ENCODE data around the gene OBSCN. TPM values are rescaled to one million over a fixed set of nuclear protein-coding genes. Genes with fewer than 3 reads are reported as not detected.
A peak's percentile ranks its signal among the peaks of the same experiment; 100 is the strongest.

The OBSCN gene
- total RNA-seq, 1 experiment from 2014 or later: 29.1 TPM

- ChIA-PET POLR2A (ENCODE audit: unreplicated experiment) (no interaction called here), CTCF (no interaction called here)
- peak; percentile 46 for DNase-seq
- no peak overlapping the region for H3K27ac ChIP-seq (ENCODE audit: low read length)
- TF ChIP-seq EZH2phosphoT487 (IDR thresholded peaks at IDR 0.05; ENCODE audit: borderline replicate concordance, low read length) (no peak), CTCF (conservative IDR thresholded peaks at IDR 0.05; ENCODE audit: low read depth, low read length) (no peak), EZH2 (IDR thresholded peaks at IDR 0.05; ENCODE audit: low read length, unreplicated experiment) (no peak)
- no peaks in the 10 kb centered on the region; the same call in 1 of the 2 replicates for H3K4me1 ChIP-seq (ENCODE audit: insufficient read depth, low read length)
- no peak overlapping the region for H3K9ac ChIP-seq (ENCODE audit: low read length)
- no peak overlapping the region for H3K4me3 ChIP-seq (ENCODE audit: low read length)
- H3K27me3 ChIP-seq (ENCODE audit: low read length): no peaks in the 10 kb centered on the region
- no peaks in the 10 kb centered on the region for H3K9me3 ChIP-seq (ENCODE audit: low read length)
- H4K20me1 ChIP-seq (ENCODE audit: low read length): no peaks in the 10 kb centered on the region
- H3K79me2 ChIP-seq (ENCODE audit: low read length): no peaks in the 10 kb centered on the region
- H3K9me2 ChIP-seq (replicated peaks; ENCODE audit: low read length): no peaks in the 10 kb centered on the region
- no TSS peak for BruUV-seq (replicated peaks)
- H3K4me2 ChIP-seq (ENCODE audit: low read length): no peak overlapping the region
- H3F3A ChIP-seq (ENCODE audit: low read length, unreplicated experiment): no peaks in the 10 kb centered on the region
- H3K36me3 ChIP-seq (ENCODE audit: low read depth, low read length): no peaks in the 10 kb centered on the region
- no peak overlapping the region for H2AFZ ChIP-seq (ENCODE audit: low read length)
- intact Hi-C loops (cut with micrococcal nuclease): no loop called here
- ATAC-seq: peak; percentile 41
Observed at GRCh38 chr1:228358039-228358763, 150.4 kb downstream of the OBSCN start.

GRCh38 chr1:228358764-228359612, 151.1 kb downstream of the OBSCN start:
- Histone ChIP-seq H3K36me3 (ENCODE audit: low read depth, low read length) (no peaks in the 10 kb centered on the region), H2AFZ (ENCODE audit: low read length) (no peak overlapping the region), H3K4me2 (ENCODE audit: low read length) (no peak overlapping the region), H3K9me2 (replicated peaks; ENCODE audit: low read length) (no peaks in the 10 kb centered on the region), H4K20me1 (ENCODE audit: low read length) (no peaks in the 10 kb centered on the region), H3K4me1 (ENCODE audit: insufficient read depth, low read length) (no peaks in the 10 kb centered on the region; the same call in 1 of the 2 replicates), H3F3A (ENCODE audit: low read length, unreplicated experiment) (no peaks in the 10 kb centered on the region), H3K79me2 (ENCODE audit: low read length) (no peaks in the 10 kb centered on the region), H3K27ac (ENCODE audit: low read length) (no peak overlapping the region), H3K9ac (ENCODE audit: low read length) (no peak overlapping the region), H3K9me3 (ENCODE audit: low read length) (no peaks in the 10 kb centered on the region), H3K4me3 (ENCODE audit: low read length) (no peak overlapping the region), H3K27me3 (ENCODE audit: low read length) (no peaks in the 10 kb centered on the region)
- CTCF ChIA-PET: no interaction called here
- intact Hi-C loops (cut with micrococcal nuclease): no loop called here
- ATAC-seq (no peak), DNase-seq (no peak)
- TF ChIP-seq EZH2 (IDR thresholded peaks at IDR 0.05; ENCODE audit: low read length, unreplicated experiment) (no peak), EZH2phosphoT487 (IDR thresholded peaks at IDR 0.05; ENCODE audit: borderline replicate concordance, low read length) (no peak), CTCF (conservative IDR thresholded peaks at IDR 0.05; ENCODE audit: low read depth, low read length) (no peak)
- POLR2A ChIA-PET (ENCODE audit: unreplicated experiment): no interaction called here
- no TSS peak for BruUV-seq (replicated peaks)

Measured in PC-3 (cell line).